Stomach (tissue), 9 donors: ENCODE results near the gene SSRP1. TPM values are rescaled to one million over a fixed set of nuclear protein-coding genes. Genes with fewer than 3 reads are reported as not detected.
"Not testable (repeated sequence)": the region's sequence is repeated elsewhere in the genome, so short reads cannot be mapped to it uniquely, and the experiment has no call there.

Source experiments
- DNase-seq, 2 donors: peaks; one replicate each; pipeline versions ENCODE4 v3.0.0 to v3.0.0-alpha.2; 2013 to 2019
- H3K27ac ChIP-seq, 5 donors: fragments of 200-600 bp in 4 of 5; sonication (generic) in 4 of 5; one replicate each; pipeline ENCODE4 v1.5.1; 2013 to 2019; ENCODE audit warnings: mild to moderate bottlenecking in 1 of 5, moderate library complexity in 1 of 5
- H3K27me3 ChIP-seq, 3 donors: fragments of 200-600 bp; sonication (generic); one replicate each; pipeline ENCODE4 v1.5.1; 2017 to 2019; ENCODE audit warnings: mixed run types in 1 of 3
- H3K36me3 ChIP-seq, 4 donors: fragments of 200-600 bp; sonication (generic); 1 replicate in 3 of 4; 2 replicates in 1 of 4; pipeline ENCODE4 v1.5.1; 2016 to 2019
- H3K4me1 ChIP-seq, 4 donors: fragments of 200-600 bp; sonication (generic); one replicate each; pipeline ENCODE4 v1.5.1; 2016 to 2019
- H3K4me3 ChIP-seq, 4 donors: fragments of 200-600 bp; sonication (generic) in 3 of 4; one replicate each; pipeline ENCODE4 v1.5.1; 2016 to 2019; ENCODE audit warnings: mild to moderate bottlenecking in 1 of 4
- H3K9me3 ChIP-seq, 4 donors: fragments of 200-600 bp; sonication (generic); one replicate each; pipeline ENCODE4 v1.5.1; 2016 to 2019
- CTCF ChIP-seq, 7 experiments: fragments of 450-650 bp in 4 of 7; fragments of 200-600 bp in 3 of 7; sonication (generic) in 3 of 7; IDR thresholded peaks; one replicate each; pipeline ENCODE4 v1.5.1; 2016 to 2019; ENCODE audit warnings: antibody characterized with exemption in 7 of 7, control low read depth in 2 of 7, mild to moderate bottlenecking in 1 of 7
- EP300 ChIP-seq: sonication (generic); formaldehyde crosslinking; IDR thresholded peaks from one replicate; pipeline ENCODE4 v1.6.1; 2017; ENCODE audit warnings: antibody characterized with exemption
- POLR2A ChIP-seq, 4 donors: fragments of 450-650 bp; IDR thresholded peaks; one replicate each; pipeline ENCODE4 v1.6.1; 2016; ENCODE audit warnings: antibody characterized with exemption in 4 of 4, control low read depth in 2 of 4, mild to moderate bottlenecking in 1 of 4, moderate library complexity in 1 of 4
- POLR2AphosphoS5 ChIP-seq, 3 donors: sonication (generic); formaldehyde crosslinking; IDR thresholded peaks; one replicate each; pipeline ENCODE4 v1.6.1; 2016; ENCODE audit warnings: antibody characterized with exemption in 3 of 3
- WGBS, 5 donors: extraction: QIAGEN DNeasy Blood & Tissue Kit in 3 of 5; methylation state at CpG; one replicate each; pipeline versions ENCODE4 v1.1.5 to v1.1.7; 2013 to 2018; 5-methylcytosine and 5-hydroxymethylcytosine counted together
- intact Hi-C: fragments of 100-400 bp; cut with DNase I; formaldehyde crosslinking; loops from one replicate; pipeline ENCODE4 v1.15.1; 2023; ENCODE audit warnings: low total_unique reads
- polyA plus RNA-seq, 3 donors: library from polyadenylated mRNA; stranded (reverse); fragments of 200-250 nt; gene quantifications; one replicate each; pipeline ENCODE4 v1.2.3, GENCODE V29; 2013
- total RNA-seq, 5 donors: library from RNA; depleted of rRNA; stranded (reverse); fragments of >200 nt; gene quantifications; one replicate each; pipeline versions ENCODE4 v1.1.0 to v1.2.3, GENCODE V29; 2014 to 2016
- donor health status: healthy with polysubstance abuse.
- donor health status: Bipolar disorder and iron deficiency.
- donor health status: healthy.

Gene SSRP1
- total and polyA plus RNA-seq, 8 donors = 15.8 to 62.9 (median 47.1) TPM

- TF ChIP-seq POLR2A (IDR thresholded peaks at IDR 0.05) = no peak
- TF ChIP-seq CTCF (IDR thresholded peaks at IDR 0.05) = no peak
- TF ChIP-seq EP300 = no peak
- no peak for TF ChIP-seq POLR2AphosphoS5 (IDR thresholded peaks at IDR 0.05)
- peaks cover 0 to 9% (median 4%) of the 10 kb centered on the region in 4 donors for H3K4me1 ChIP-seq
- DNase-seq = no peak
- no peak overlapping the region for H3K4me3 ChIP-seq
- H3K27ac ChIP-seq = no peak overlapping the region
- WGBS, 5 donors = 64 to 80% (median 72%) methylated on average over 2 of the region's 2 CpGs
- H3K27me3 ChIP-seq = no peaks in the 10 kb centered on the region
- no peaks in the 10 kb centered on the region for H3K36me3 ChIP-seq
- intact Hi-C loops = no loop called here
- no peaks in the 10 kb centered on the region for H3K9me3 ChIP-seq
Measured at GRCh38 chr11:57283231-57283990, 52.3 kb downstream of the SSRP1 start.

DNA sequence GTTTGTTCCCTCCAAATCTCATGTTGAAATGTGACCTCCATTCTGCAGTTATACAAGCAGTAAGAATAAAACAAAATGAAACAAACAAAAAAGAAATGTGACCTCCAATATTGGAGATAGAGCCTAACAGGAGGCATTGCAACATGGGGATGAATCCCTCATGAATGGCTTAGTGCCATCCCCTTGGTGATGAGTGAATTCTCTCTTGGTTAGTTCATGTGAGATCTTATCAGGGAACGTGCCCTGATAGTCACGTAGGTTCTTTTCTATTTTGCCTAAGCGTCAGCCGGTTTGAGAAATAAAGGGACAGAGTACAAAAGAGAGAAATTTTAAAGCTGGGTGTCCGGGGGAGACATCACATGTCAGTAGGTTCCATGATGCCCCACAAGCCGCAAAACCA, 54.1 kb downstream of the SSRP1 start:
- DNase-seq, H3K9me3 ChIP-seq, H3K27me3 ChIP-seq, H3K27ac ChIP-seq, H3K36me3 ChIP-seq, H3K4me3 ChIP-seq, intact Hi-C loops: not testable (repeated sequence)
- H3K4me1 ChIP-seq = peaks cover 4 to 22% (median 16%) of the 10 kb centered on the region in 4 donors
- WGBS, 5 donors = 87 to 94% (median 91%) methylated on average over 6 of the region's 6 CpGs

- 89 to 96% (median 92%) methylated on average over 5 of the region's 5 CpGs for WGBS, 5 donors
Measured at GRCh38 chr11:57279116-57279515, 56.6 kb downstream of the SSRP1 start.

DNA sequence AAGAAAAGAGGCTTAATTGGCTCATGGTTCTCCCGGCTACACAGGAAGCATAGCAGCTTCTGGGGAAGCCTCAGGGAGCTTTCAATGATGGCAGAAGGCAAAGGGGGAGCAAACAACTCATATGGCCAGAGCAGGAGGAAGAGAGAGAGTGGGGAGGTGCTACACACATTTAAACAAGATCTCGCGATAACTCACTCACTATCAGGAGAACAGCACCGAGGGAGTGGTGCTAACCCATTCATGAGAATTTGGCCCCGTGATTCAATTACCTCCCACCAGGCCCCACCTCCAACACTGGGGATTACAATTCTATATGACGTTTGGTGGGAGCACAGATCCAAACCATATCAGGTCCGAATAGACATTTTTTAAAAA, 57.0 kb downstream of the SSRP1 start:
- no peak for DNase-seq
- intact Hi-C loops = no loop called here
- H3K27me3 ChIP-seq = no peaks in the 10 kb centered on the region
- TF ChIP-seq POLR2A (IDR thresholded peaks at IDR 0.05) (no peak), POLR2AphosphoS5 (IDR thresholded peaks at IDR 0.05) (no peak), EP300 (no peak)
- 62 to 78% (median 66%) methylated on average over 7 of the region's 7 CpGs for WGBS, 5 donors
- H3K4me1 ChIP-seq = peaks cover 4 to 22% (median 14%) of the 10 kb centered on the region in 4 donors
- H3K27ac ChIP-seq = peak overlapping the region in 2 of 5 donors; percentile 67 to 75
- no peak overlapping the region for H3K4me3 ChIP-seq
- H3K36me3 ChIP-seq = no peaks in the 10 kb centered on the region
- peaks cover 0 to 4% (median 2%) of the 10 kb centered on the region in 4 donors for H3K9me3 ChIP-seq

More at GRCh38 chr11:57279116-57279515, 56.6 kb downstream of the SSRP1 start:
- Histone ChIP-seq H3K27me3 (no peaks in the 10 kb centered on the region), H3K9me3 (no peaks in the 10 kb centered on the region), H3K36me3 (no peaks in the 10 kb centered on the region), H3K27ac (no peak overlapping the region), H3K4me1 (peaks cover 4 to 22% (median 16%) of the 10 kb centered on the region in 4 donors), H3K4me3 (no peak overlapping the region)
- intact Hi-C loops = no loop called here
- TF ChIP-seq EP300 = no peak
- TF ChIP-seq CTCF (IDR thresholded peaks at IDR 0.05) = no peak
- TF ChIP-seq POLR2AphosphoS5 (IDR thresholded peaks at IDR 0.05) = no peak
- no peak for TF ChIP-seq POLR2A (IDR thresholded peaks at IDR 0.05)
- no peak for DNase-seq

GRCh38 chr11:57277845-57278720, 57.6 kb downstream of the SSRP1 start:
- Histone ChIP-seq H3K4me1 (peaks cover 4 to 22% (median 13%) of the 10 kb centered on the region in 4 donors), H3K27me3 (no peaks in the 10 kb centered on the region), H3K36me3 (no peaks in the 10 kb centered on the region), H3K9me3 (peaks cover 0 to 10% (median 9%) of the 10 kb centered on the region in 4 donors), H3K4me3 (no peak overlapping the region), H3K27ac (peak overlapping the region; percentile 35 to 75 (median 48))
- intact Hi-C loops = no loop called here
- TF ChIP-seq POLR2AphosphoS5 (IDR thresholded peaks at IDR 0.05) (peak in 2 of 3 donors; percentile 24 to 33), CTCF (IDR thresholded peaks at IDR 0.05) (peak in 5 of 7 experiments; percentile 45 to 80 (median 74)), POLR2A (IDR thresholded peaks at IDR 0.05) (no peak)
- 11% methylated on average over 14 of the region's 14 CpGs for WGBS, 5 donors
- DNase-seq = peak; percentile 70 to 84
